Effector memory CD4-positive, alpha-beta T cell (primary cell): ENCODE data around the gene C12orf56.

Source experiments
- DNase-seq, 3 donors: peaks; one replicate each; pipeline ENCODE4 v3.0.0-alpha.2; 2020
- H3K27ac ChIP-seq: 2 replicates; pipeline ENCODE4 v1.7.0; 2013; ENCODE audit warnings: mild to moderate bottlenecking, low read length, moderate library complexity; ENCODE audit not compliant: insufficient read depth, poor library complexity, severe bottlenecking
- H3K27me3 ChIP-seq: replicated peaks from 2 replicates; pipeline ENCODE4 v1.7.0; 2013; ENCODE audit warnings: mild to moderate bottlenecking, low read length; ENCODE audit not compliant: insufficient read depth, control insufficient read depth, poor library complexity, severe bottlenecking
- H3K36me3 ChIP-seq: 2 replicates; pipeline ENCODE4 v1.7.0; 2013; ENCODE audit warnings: mild to moderate bottlenecking, low read length, moderate library complexity; ENCODE audit not compliant: control insufficient read depth, insufficient read depth
- H3K4me1 ChIP-seq: 2 replicates; pipeline ENCODE4 v1.7.0; 2013; ENCODE audit warnings: low read length, mild to moderate bottlenecking; ENCODE audit not compliant: control insufficient read depth, insufficient read depth, poor library complexity, severe bottlenecking
- H3K4me3 ChIP-seq: 2 replicates; pipeline ENCODE4 v1.7.0; 2013; ENCODE audit warnings: low read length, low read depth, mild to moderate bottlenecking; ENCODE audit not compliant: insufficient read depth, poor library complexity, severe bottlenecking
- H3K9me3 ChIP-seq: 2 replicates; pipeline ENCODE4 v1.7.0; 2013; ENCODE audit warnings: mild to moderate bottlenecking, low read length, moderate library complexity; ENCODE audit not compliant: control insufficient read depth

Gene C12orf56

GRCh38 chr12:64412459-64412858 lies 21.9 kb upstream of the C12orf56 start:
- Histone ChIP-seq H3K9me3 (no peaks in the 10 kb centered on the region), H3K36me3 (peaks cover 60% of the 10 kb centered on the region), H3K4me1 (no peaks in the 10 kb centered on the region), H3K27ac (no peak overlapping the region), H3K4me3 (no peak overlapping the region), H3K27me3 (no peaks in the 10 kb centered on the region)
- no peak for DNase-seq

DNA sequence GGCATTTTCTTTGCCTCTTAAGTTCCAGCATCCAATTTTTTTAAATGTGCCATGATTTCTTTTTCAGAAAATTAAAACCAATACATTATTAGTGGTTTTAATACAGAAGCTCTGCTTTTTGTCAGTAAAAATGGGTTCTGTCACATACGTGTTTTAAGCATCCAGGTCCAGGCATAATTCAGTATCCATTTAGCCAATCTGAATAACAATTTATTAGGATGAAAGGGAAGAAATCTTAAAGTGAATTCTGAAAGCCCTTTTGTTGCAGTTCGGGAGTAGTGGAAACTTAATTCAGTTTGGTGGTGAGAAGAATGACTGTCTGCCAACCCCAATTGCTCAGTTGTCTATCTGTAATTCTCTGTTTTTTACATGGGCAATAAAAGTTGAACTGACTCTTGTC lies 20.9 kb upstream of the C12orf56 start:
- DNase-seq, result no peak
- H3K27me3 ChIP-seq, result no peaks in the 10 kb centered on the region
- no peaks in the 10 kb centered on the region for H3K9me3 ChIP-seq
- no peaks in the 10 kb centered on the region for H3K4me1 ChIP-seq
- H3K27ac ChIP-seq, result no peak overlapping the region
- H3K36me3 ChIP-seq, result peaks cover 49% of the 10 kb centered on the region
- H3K4me3 ChIP-seq, result no peak overlapping the region

GRCh38 chr12:64407342-64408223 lies 17.0 kb upstream of the C12orf56 start:
- peaks cover 16% of the 10 kb centered on the region for H3K36me3 ChIP-seq
- peaks cover 7% of the 10 kb centered on the region for H3K4me1 ChIP-seq
- no peaks in the 10 kb centered on the region for H3K27me3 ChIP-seq
- DNase-seq, result no peak
- H3K27ac ChIP-seq, result no peak overlapping the region
- H3K9me3 ChIP-seq, result no peaks in the 10 kb centered on the region
- H3K4me3 ChIP-seq, result no peak overlapping the region

- peak; percentile 15 to 34 (median 27) for DNase-seq
- Histone ChIP-seq H3K9me3 (no peaks in the 10 kb centered on the region), H3K27ac (peak overlapping the region; percentile 81), H3K4me1 (peaks cover 7% of the 10 kb centered on the region), H3K36me3 (no peaks in the 10 kb centered on the region), H3K4me3 (peak overlapping the region; percentile 96), H3K27me3 (no peaks in the 10 kb centered on the region)
These were observed 14.1 kb upstream of the C12orf56 start for GRCh38 chr12:64404470-64405256.

- H3K27ac ChIP-seq, result peak within 1 kb of the TSS; percentile 81
- peak; percentile 89 to 90 (median 90) for DNase-seq
- H3K36me3 ChIP-seq, result no peaks in the 10 kb centered on the region
- no peaks in the 10 kb centered on the region for H3K9me3 ChIP-seq
- peaks cover 7% of the 10 kb centered on the region for H3K4me1 ChIP-seq
- peak within 1 kb of the TSS; percentile 96 for H3K4me3 ChIP-seq
- no peaks in the 10 kb centered on the region for H3K27me3 ChIP-seq
These were observed 13.3 kb upstream of the C12orf56 start, which contains the start of gene XPOT for GRCh38 chr12:64403707-64404469. Gene XPOT (plus strand): TSS chr12:64404392. CDS start chr12:64410036, 5,644 bp downstream.

DNA sequence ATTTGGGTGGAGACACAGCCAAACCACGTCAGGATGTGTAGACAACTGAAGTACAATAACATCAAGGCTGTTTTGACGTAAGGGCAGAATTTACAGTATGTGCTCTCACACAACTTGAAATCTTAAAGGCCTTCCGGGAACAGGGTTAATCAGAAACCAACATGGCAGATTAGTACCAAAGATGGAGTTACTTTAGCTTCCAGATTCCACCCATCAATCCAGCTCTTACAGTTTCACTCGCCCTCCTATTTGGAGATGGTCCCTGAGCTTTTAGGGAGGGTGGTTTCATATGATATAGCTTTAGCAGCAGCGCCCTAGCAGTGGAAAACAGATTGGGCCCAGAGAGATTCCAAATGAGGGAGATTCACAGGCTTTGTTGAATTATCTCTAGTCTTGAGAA lies 11.6 kb upstream of the C12orf56 start:
- DNase-seq, result no peak
- Histone ChIP-seq H3K9me3 (no peaks in the 10 kb centered on the region), H3K27ac (no peak overlapping the region), H3K27me3 (no peaks in the 10 kb centered on the region), H3K4me1 (peaks cover 7% of the 10 kb centered on the region), H3K4me3 (no peak overlapping the region), H3K36me3 (peaks cover 3% of the 10 kb centered on the region)

- H3K27ac ChIP-seq, result peak overlapping the region; percentile 37
- H3K27me3 ChIP-seq, result no peaks in the 10 kb centered on the region
- no peaks in the 10 kb centered on the region for H3K9me3 ChIP-seq
- H3K36me3 ChIP-seq, result peaks cover 3% of the 10 kb centered on the region
- H3K4me1 ChIP-seq, result peaks cover 4% of the 10 kb centered on the region
- H3K4me3 ChIP-seq, result peak overlapping the region; percentile 14
- peak; percentile 37 to 39 (median 38) for DNase-seq
These were observed 9.5 kb upstream of the C12orf56 start for GRCh38 chr12:64400041-64400440.

DNA sequence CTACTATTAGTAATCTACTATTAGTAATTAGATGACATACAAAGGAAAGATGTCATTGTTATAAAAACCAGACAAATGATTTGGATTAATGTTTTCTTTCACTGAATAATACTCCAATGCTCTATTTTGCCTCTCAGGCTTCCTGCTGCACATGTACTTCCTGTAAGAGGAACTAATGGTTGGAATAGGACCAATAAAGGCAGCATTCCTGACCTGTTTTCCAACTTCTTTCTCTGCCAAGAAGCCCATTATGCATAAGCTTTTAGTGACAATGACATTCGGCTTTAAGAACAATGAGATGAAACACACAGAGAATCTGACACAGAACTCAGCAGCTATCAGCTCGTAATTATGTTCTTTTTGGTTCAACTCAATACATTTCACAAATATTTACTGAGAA lies 5.2 kb upstream of the C12orf56 start:
- no peak for DNase-seq
- no peaks in the 10 kb centered on the region for H3K9me3 ChIP-seq
- H3K27me3 ChIP-seq, result no peaks in the 10 kb centered on the region
- H3K27ac ChIP-seq, result no peak overlapping the region
- H3K36me3 ChIP-seq, result peaks cover 3% of the 10 kb centered on the region
- peaks cover under 1% of the 10 kb centered on the region for H3K4me1 ChIP-seq
- no peak overlapping the region for H3K4me3 ChIP-seq

- H3K36me3 ChIP-seq, result no peaks in the 10 kb centered on the region
- no peaks in the 10 kb centered on the region for H3K27me3 ChIP-seq
- no peaks in the 10 kb centered on the region for H3K9me3 ChIP-seq
- H3K4me3 ChIP-seq, result no peak overlapping the region
- peaks cover 9% of the 10 kb centered on the region for H3K4me1 ChIP-seq
- no peak overlapping the region for H3K27ac ChIP-seq
- no peak for DNase-seq
These were observed 1.7 kb upstream of the C12orf56 start for GRCh38 chr12:64392221-64392620.
